ENCODE results near the gene RORB.

Gene RORB

DNA sequence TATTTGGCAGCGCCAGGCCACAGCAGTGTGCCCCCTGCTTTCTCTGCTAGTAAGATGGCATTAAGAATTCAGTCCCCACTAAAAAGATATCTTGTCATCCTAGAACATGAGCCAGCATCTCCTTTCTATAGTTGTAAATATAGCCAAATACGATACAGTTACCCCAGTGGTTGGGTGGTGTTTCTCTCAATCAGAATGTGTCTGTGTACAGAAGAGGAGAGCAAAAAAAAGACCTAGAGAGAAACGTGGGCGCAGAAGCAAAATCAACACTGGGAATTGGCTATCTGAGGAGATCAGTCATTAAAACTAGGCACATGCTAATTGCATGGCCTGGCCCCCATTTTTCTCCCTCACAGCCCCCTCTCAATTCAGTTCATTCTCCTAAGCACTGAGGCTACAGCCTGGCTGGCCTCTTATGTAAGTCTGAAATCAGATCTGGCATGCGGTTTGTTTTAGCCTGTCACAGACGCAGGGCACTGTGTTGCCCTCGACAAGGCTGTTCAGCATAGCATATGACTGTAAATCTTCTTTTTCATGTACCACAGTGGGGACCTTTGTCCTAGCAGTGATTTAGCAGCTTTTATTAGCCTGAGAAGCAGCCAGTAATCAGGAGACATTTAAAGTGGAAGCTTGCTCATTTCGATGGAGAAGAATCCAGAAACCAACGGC, 57.8 kb downstream of the RORB start:
- H3K36me3 ChIP-seq (ENCODE audit: control insufficient read depth, insufficient read depth, low read length, severe bottlenecking), result no peaks in the 10 kb centered on the region
- peak; percentile 4 for DNase-seq (ENCODE audit: low read depth)
- H3K4me1 ChIP-seq (ENCODE audit: control insufficient read depth, insufficient read depth, low read length), result peaks cover 40% of the 10 kb centered on the region
- peak overlapping the region; percentile 19 for H3K4me3 ChIP-seq (ENCODE audit: low read length)
- H3K27me3 ChIP-seq (replicated peaks; ENCODE audit: control insufficient read depth, insufficient read depth, low read length), result no peaks in the 10 kb centered on the region
- peak overlapping the region; percentile 30 for H3K9ac ChIP-seq (ENCODE audit: low read length)
- no peaks in the 10 kb centered on the region for H3K9me3 ChIP-seq (ENCODE audit: control insufficient read depth, low read length)

DNA sequence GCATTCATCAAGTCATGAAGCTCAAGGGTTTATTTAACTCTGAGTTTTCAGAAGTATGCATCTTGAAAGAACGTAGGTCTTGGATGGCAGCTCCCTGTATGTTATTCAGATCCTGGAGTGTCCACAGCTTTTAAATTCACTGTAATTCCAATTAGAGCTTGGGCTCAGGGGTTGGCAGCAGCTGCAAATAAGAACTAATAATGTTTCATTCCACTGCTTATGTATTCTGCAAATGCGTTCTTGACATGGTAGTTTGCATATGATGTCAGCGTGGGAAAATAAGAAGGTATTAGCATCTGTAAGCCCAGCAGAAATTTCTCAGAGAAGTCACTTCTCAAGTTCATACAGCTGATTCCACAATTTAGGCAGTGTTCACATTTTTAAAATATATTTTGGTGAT, 58.4 kb downstream of the RORB start:
- Histone ChIP-seq H3K9me3 (ENCODE audit: control insufficient read depth, low read length) (no peaks in the 10 kb centered on the region), H3K9ac (ENCODE audit: low read length) (no peak overlapping the region), H3K4me3 (ENCODE audit: low read length) (peak overlapping the region; percentile 19), H3K27me3 (replicated peaks; ENCODE audit: control insufficient read depth, insufficient read depth, low read length) (no peaks in the 10 kb centered on the region), H3K4me1 (ENCODE audit: control insufficient read depth, insufficient read depth, low read length) (peaks cover 40% of the 10 kb centered on the region), H3K36me3 (ENCODE audit: control insufficient read depth, insufficient read depth, low read length, severe bottlenecking) (no peaks in the 10 kb centered on the region)
- DNase-seq (ENCODE audit: low read depth), result no peak

DNA sequence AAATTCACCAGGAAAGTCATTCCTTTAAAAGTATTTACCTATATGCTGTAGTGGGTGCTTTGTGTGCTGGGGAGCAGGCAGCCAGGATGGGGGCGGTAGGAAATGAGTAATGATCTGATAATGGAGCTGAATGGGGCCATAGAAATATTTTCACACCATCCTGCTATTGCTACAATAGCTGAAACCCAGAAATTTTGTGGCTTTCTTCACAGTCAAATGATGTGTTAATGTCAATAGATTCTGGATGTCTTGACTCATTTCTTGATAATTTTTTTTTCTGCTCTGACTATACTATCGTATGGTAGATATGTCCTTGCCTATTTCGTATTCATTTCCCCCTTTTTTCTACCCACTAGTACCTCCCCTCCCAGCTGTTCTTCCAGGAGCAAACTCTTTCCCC, 59.5 kb downstream of the RORB start:
- no peak overlapping the region for H3K4me3 ChIP-seq (ENCODE audit: low read length)
- no peaks in the 10 kb centered on the region for H3K36me3 ChIP-seq (ENCODE audit: control insufficient read depth, insufficient read depth, low read length, severe bottlenecking)
- peaks cover 40% of the 10 kb centered on the region for H3K4me1 ChIP-seq (ENCODE audit: control insufficient read depth, insufficient read depth, low read length)
- H3K9ac ChIP-seq (ENCODE audit: low read length), result no peak overlapping the region
- no peak for DNase-seq (ENCODE audit: low read depth)
- no peaks in the 10 kb centered on the region for H3K27me3 ChIP-seq (replicated peaks; ENCODE audit: control insufficient read depth, insufficient read depth, low read length)
- no peaks in the 10 kb centered on the region for H3K9me3 ChIP-seq (ENCODE audit: control insufficient read depth, low read length)

DNA sequence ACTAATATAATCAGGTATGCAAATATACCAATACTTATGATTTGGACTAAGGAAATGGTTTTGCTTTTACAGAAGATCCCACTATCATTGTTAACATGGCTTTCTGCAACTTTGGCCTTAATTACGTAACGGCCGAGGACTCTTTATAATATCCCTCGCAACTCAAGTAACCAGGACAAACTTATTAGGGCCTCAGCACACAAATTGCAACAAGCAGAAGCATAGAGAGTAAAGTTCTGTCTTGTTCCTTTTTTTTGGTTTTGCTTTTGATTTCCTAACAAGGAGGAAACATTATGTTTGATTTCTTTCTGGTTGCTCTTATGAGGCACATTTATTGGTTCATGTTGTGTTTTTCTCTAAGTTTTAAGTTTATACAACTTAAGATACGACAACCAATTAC, 60.4 kb downstream of the RORB start:
- H3K9ac ChIP-seq (ENCODE audit: low read length), result no peak overlapping the region
- no peak for DNase-seq (ENCODE audit: low read depth)
- H3K4me3 ChIP-seq (ENCODE audit: low read length), result no peak overlapping the region
- no peaks in the 10 kb centered on the region for H3K27me3 ChIP-seq (replicated peaks; ENCODE audit: control insufficient read depth, insufficient read depth, low read length)
- H3K4me1 ChIP-seq (ENCODE audit: control insufficient read depth, insufficient read depth, low read length), result peaks cover 40% of the 10 kb centered on the region
- no peaks in the 10 kb centered on the region for H3K9me3 ChIP-seq (ENCODE audit: control insufficient read depth, low read length)
- no peaks in the 10 kb centered on the region for H3K36me3 ChIP-seq (ENCODE audit: control insufficient read depth, insufficient read depth, low read length, severe bottlenecking)

DNA sequence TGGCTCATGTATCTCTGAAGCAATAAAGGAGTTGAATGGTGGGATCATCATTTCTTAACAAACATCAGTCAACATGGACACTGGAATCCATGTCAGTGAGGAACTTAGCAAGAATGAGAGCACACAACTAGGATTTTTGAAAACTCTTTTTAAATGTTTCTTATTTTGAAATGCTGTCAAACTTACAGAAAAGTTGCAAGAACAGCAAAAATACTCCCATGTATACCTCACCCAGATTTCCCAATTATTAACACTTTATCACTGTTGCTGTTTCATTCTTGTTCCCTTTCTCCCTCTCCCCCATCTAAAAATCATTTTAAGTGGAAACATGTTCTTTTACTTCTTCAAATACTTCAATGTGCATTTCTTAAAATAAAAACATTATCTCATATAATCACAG, 65.5 kb downstream of the RORB start:
- no peaks in the 10 kb centered on the region for H3K9me3 ChIP-seq (ENCODE audit: control insufficient read depth, low read length)
- peaks cover 2% of the 10 kb centered on the region for H3K27me3 ChIP-seq (replicated peaks; ENCODE audit: control insufficient read depth, insufficient read depth, low read length)
- no peak overlapping the region for H3K9ac ChIP-seq (ENCODE audit: low read length)
- peaks cover 8% of the 10 kb centered on the region for H3K4me1 ChIP-seq (ENCODE audit: control insufficient read depth, insufficient read depth, low read length)
- no peaks in the 10 kb centered on the region for H3K36me3 ChIP-seq (ENCODE audit: control insufficient read depth, insufficient read depth, low read length, severe bottlenecking)
- no peak overlapping the region for H3K4me3 ChIP-seq (ENCODE audit: low read length)
- DNase-seq (ENCODE audit: low read depth), result no peak

DNA sequence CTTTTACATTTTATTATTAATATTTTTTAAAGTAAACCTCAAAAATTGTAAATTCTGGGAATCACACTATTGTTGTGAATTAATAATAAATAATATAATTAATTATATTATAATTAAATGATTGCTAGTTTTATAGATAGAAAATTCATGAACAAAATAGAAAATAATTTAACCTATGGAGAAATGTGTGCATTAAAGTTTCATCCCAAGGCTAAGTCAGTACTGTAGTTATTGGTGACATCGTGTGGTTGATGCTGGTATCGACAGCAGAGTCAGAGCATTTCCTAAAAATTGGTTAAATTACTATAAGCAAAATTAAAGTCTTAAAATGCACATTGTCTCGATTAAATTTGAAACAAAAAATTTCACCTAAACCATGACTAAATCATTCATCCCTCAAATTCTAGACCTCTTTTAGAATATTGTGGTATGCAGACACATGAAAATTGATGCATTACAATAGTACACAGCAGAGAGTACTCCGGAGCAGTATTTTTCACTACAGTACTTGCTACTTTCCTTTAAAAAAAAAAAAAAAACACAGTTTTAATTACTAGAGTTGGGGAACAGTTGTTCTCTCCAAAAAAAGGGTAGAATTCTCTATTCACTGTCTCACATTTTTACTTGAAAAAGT, 73.9 kb downstream of the RORB start:
- no peaks in the 10 kb centered on the region for H3K4me1 ChIP-seq (ENCODE audit: control insufficient read depth, insufficient read depth, low read length)
- no peaks in the 10 kb centered on the region for H3K9me3 ChIP-seq (ENCODE audit: control insufficient read depth, low read length)
- H3K9ac ChIP-seq (ENCODE audit: low read length), result no peak overlapping the region
- peak; percentile 77 for DNase-seq (ENCODE audit: low read depth)
- no peaks in the 10 kb centered on the region for H3K36me3 ChIP-seq (ENCODE audit: control insufficient read depth, insufficient read depth, low read length, severe bottlenecking)
- H3K27me3 ChIP-seq (replicated peaks; ENCODE audit: control insufficient read depth, insufficient read depth, low read length), result peaks cover under 1% of the 10 kb centered on the region
- H3K4me3 ChIP-seq (ENCODE audit: low read length), result no peak overlapping the region

DNA sequence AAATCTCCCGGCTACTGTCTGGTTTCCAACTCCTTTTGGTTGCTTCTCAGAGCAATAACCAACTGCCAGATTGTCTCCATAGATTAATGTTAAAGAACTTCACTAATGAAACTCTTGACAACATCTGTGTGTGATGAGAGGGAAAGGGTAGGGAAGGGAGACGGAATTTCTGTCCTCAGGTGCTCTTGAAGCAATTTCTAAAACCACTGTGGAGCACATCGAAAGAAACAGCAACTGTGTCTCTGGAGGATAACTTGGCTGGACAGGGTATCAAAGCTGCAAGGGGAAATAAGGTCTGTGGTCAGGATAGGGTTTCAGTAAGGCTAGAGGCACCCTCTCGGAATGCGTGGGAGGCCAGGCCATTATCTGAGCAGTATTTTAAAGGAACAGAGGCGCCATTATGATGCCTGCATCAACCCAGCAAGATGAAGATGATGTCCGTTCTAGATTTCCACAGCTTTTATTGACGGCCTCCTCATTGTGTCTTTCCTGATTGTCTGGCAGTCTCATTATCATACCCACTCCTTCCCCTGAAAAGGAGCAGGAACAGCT, 76.6 kb downstream of the RORB start:
- no peaks in the 10 kb centered on the region for H3K36me3 ChIP-seq (ENCODE audit: control insufficient read depth, insufficient read depth, low read length, severe bottlenecking)
- H3K4me1 ChIP-seq (ENCODE audit: control insufficient read depth, insufficient read depth, low read length), result no peaks in the 10 kb centered on the region
- H3K9me3 ChIP-seq (ENCODE audit: control insufficient read depth, low read length), result no peaks in the 10 kb centered on the region
- H3K27me3 ChIP-seq (replicated peaks; ENCODE audit: control insufficient read depth, insufficient read depth, low read length), result no peaks in the 10 kb centered on the region
- no peak for DNase-seq (ENCODE audit: low read depth)
- H3K4me3 ChIP-seq (ENCODE audit: low read length), result no peak overlapping the region
- no peak overlapping the region for H3K9ac ChIP-seq (ENCODE audit: low read length)

DNA sequence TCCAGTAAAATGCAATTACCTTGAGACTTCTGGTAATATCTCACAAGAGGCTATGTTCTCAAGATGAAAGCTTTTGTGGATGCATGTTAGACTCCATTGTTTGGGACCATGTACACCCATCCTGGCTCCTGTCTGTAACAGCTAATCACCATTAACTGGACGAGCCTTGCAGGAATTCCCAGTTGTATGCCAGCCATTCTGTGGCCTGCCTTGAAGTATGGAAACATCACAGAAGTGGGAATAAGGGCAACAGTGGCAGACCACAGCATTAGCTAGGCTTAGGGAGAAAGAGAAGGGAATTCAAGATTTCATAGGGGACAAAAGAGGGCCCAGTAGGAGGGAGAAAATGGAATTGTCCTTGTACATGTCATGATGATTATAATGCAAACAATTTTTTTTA, 79.0 kb downstream of the RORB start:
- Histone ChIP-seq H3K4me3 (ENCODE audit: low read length) (no peak overlapping the region), H3K9ac (ENCODE audit: low read length) (no peak overlapping the region), H3K9me3 (ENCODE audit: control insufficient read depth, low read length) (no peaks in the 10 kb centered on the region), H3K36me3 (ENCODE audit: control insufficient read depth, insufficient read depth, low read length, severe bottlenecking) (no peaks in the 10 kb centered on the region), H3K27me3 (replicated peaks; ENCODE audit: control insufficient read depth, insufficient read depth, low read length) (peaks cover 6% of the 10 kb centered on the region), H3K4me1 (ENCODE audit: control insufficient read depth, insufficient read depth, low read length) (no peaks in the 10 kb centered on the region)
- DNase-seq (ENCODE audit: low read depth), result no peak

DNA sequence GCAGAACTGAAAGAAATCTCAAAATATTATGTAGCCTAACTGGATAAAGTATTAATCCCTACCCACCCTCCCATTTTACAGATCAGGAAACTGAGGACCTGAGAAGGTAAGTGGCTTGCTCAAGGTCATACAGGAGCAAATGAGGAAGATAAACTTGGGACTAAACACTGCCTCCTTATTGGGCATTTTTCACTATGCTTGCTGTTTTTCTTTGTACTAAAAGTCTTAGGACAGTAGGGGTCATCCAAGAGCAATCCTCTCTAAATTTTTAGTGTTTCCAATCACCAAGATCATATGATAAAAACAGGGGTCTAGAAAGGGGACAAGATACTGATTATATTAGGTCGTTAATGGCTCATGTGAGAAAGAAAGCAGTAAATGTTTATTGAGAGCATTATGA, 80.8 kb downstream of the RORB start:
- peak; percentile 42 for DNase-seq (ENCODE audit: low read depth)

DNA sequence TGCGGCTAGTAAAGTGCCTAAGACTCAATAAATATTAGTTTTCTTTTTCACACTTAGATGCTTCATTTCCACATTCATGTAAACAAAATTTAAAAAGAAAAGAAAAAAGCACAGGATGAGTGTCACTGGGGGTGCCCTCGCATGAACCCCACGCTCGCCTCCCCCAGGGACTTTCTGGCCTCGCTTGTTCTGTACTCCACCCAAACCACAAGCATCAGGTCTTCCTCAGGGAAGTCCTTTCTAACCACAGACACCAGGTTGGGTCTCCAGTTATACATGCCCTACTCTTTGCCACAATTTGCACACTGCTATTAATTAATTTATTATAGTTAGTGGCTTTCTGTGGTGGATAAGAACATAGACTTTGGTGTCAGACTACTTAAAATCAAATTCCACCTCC, 92.4 kb downstream of the RORB start:
- Histone ChIP-seq H3K9me3 (ENCODE audit: control insufficient read depth, low read length) (no peaks in the 10 kb centered on the region), H3K4me1 (ENCODE audit: control insufficient read depth, insufficient read depth, low read length) (no peaks in the 10 kb centered on the region), H3K36me3 (ENCODE audit: control insufficient read depth, insufficient read depth, low read length, severe bottlenecking) (no peaks in the 10 kb centered on the region), H3K4me3 (ENCODE audit: low read length) (no peak overlapping the region), H3K9ac (ENCODE audit: low read length) (no peak overlapping the region), H3K27me3 (replicated peaks; ENCODE audit: control insufficient read depth, insufficient read depth, low read length) (peaks cover 6% of the 10 kb centered on the region)
- DNase-seq (ENCODE audit: low read depth), result no peak

More for the DNA sequence above, 80.8 kb downstream of the RORB start:
- Histone ChIP-seq H3K9me3 (ENCODE audit: control insufficient read depth, low read length) (no peaks in the 10 kb centered on the region), H3K36me3 (ENCODE audit: control insufficient read depth, insufficient read depth, low read length, severe bottlenecking) (no peaks in the 10 kb centered on the region), H3K9ac (ENCODE audit: low read length) (no peak overlapping the region), H3K4me1 (ENCODE audit: control insufficient read depth, insufficient read depth, low read length) (no peaks in the 10 kb centered on the region), H3K4me3 (ENCODE audit: low read length) (no peak overlapping the region), H3K27me3 (replicated peaks; ENCODE audit: control insufficient read depth, insufficient read depth, low read length) (peaks cover 6% of the 10 kb centered on the region)

DNA sequence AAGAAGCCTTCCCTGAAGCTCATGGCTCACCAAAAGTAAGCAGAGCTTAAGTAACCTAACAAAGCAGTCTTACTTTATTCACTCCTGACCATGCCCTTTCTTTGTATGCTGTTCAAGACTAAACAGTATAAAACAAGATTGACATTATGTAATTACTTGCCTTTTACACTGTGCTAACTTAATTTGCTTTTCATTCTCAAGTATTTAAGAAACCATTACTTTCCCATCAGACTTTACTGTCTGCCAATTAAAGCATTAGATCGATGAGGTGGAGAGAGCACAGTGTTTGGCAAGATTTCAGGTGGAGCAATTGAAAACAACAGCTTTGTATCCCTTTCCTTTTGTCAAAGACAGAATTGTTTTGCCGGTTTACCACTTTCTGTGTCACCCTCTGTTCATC, 98.2 kb downstream of the RORB start:
- peaks cover 4% of the 10 kb centered on the region for H3K27me3 ChIP-seq (replicated peaks; ENCODE audit: control insufficient read depth, insufficient read depth, low read length)
- no peak for DNase-seq (ENCODE audit: low read depth)
- H3K36me3 ChIP-seq (ENCODE audit: control insufficient read depth, insufficient read depth, low read length, severe bottlenecking), result no peaks in the 10 kb centered on the region
- H3K9ac ChIP-seq (ENCODE audit: low read length), result no peak overlapping the region
- H3K4me3 ChIP-seq (ENCODE audit: low read length), result no peak overlapping the region
- no peaks in the 10 kb centered on the region for H3K9me3 ChIP-seq (ENCODE audit: control insufficient read depth, low read length)
- no peaks in the 10 kb centered on the region for H3K4me1 ChIP-seq (ENCODE audit: control insufficient read depth, insufficient read depth, low read length)
